Measurements from ENCODE around the gene MPP1. TPM values are rescaled to one million over a fixed set of nuclear protein-coding genes. Genes with fewer than 3 reads are reported as not detected.

Gene MPP1
- total and polyA plus RNA-seq, 9 of the 15 experiments (the other 6 are each of a cell fraction or from before 2014, with no cell fraction given): 227 to 395 (median 283) TPM

DNA sequence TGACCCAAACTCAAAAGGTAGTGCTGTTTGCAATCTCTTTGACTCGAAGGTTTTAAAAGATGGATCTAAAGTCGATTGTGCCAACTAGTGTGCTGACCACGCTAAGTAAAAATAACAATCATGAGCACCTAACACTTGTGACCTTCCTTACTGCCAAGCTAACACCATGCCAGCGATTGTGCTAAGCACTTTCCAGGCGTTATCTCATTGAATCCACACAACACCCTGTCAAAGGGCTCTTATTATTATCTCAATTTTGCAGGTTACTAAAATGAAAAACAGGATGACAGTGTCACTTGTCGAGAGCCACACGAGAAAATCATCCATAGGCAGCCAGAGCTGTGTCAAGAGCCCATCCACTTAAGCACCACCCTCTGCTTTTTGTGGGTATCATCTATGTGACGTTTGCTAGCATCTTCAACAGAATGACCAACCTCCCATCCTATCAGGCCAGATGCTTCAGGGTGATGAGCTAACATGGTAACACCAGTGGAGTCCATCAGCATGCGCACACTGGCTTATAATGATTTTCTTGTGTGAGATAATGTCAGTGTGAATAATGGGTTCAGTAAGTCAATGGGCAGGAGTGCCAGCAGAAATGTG, 53.5 kb downstream of the MPP1 start (continued):
- TF ChIP-seq HNRNPK (IDR thresholded peaks at IDR 0.05; ENCODE audit: low read depth, low read length, poor library complexity, severe bottlenecking) (no peak), ZNF165 (CRISPR knock-in tag; IDR thresholded peaks at IDR 0.05; ENCODE audit: borderline replicate concordance) (no peak), TAF15 (IDR thresholded peaks at IDR 0.05; ENCODE audit: low read depth, low read length) (no peak), ZNF347 (CRISPR knock-in tag; IDR thresholded peaks at IDR 0.05; ENCODE audit: low read depth) (no peak), GTF2A2 (tag; IDR thresholded peaks at IDR 0.05) (no peak), PPARD (CRISPR knock-in tag; IDR thresholded peaks at IDR 0.05) (no peak), RBM39 (optimal IDR thresholded peaks at IDR 0.05; ENCODE audit: low read depth, low read length) (no peak), NCOA2 (IDR thresholded peaks at IDR 0.05; ENCODE audit: partially characterized antibody in 2 of 2) (no peak), BRD9 (IDR thresholded peaks at IDR 0.05; ENCODE audit: low read depth, partially characterized antibody) (peak; percentile 0), ZFPM2 (CRISPR knock-in tag; IDR thresholded peaks at IDR 0.05) (no peak), NCOA1 (IDR thresholded peaks at IDR 0.05; ENCODE audit: low read depth) (0 out of 2 replicates have a peak, but pooled peaks have one; percentile 46), CEBPG (CRISPR knock-in tag; IDR thresholded peaks at IDR 0.05) (no peak), CEBPG (tag; conservative IDR thresholded peaks at IDR 0.05 in 1 of 2, IDR thresholded peaks at IDR 0.05 in 1 of 2) (no peak), CHD1 (IDR thresholded peaks at IDR 0.05; ENCODE audit: low read length) (no peak), SAP30 (IDR thresholded peaks at IDR 0.05; ENCODE audit: borderline replicate concordance, insufficient read depth, low read depth, low read length, poor library complexity, severe bottlenecking) (no peak), ZNF830 (CRISPR knock-in tag; IDR thresholded peaks at IDR 0.05) (no peak), ZNF12 (CRISPR knock-in tag; IDR thresholded peaks at IDR 0.05) (no peak), FOXJ2 (tag; IDR thresholded peaks at IDR 0.05) (no peak)
- TF ChIP-seq, protein P1, sequence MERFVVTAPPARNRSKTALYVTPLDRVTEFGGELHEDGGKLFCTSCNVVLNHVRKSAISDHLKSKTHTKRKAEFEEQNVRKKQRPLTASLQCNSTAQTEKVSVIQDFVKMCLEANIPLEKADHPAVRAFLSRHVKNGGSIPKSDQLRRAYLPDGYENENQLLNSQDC (CRISPR knock-in tag; IDR thresholded peaks at IDR 0.05): no peak
- TF ChIP-seq, protein P2, sequence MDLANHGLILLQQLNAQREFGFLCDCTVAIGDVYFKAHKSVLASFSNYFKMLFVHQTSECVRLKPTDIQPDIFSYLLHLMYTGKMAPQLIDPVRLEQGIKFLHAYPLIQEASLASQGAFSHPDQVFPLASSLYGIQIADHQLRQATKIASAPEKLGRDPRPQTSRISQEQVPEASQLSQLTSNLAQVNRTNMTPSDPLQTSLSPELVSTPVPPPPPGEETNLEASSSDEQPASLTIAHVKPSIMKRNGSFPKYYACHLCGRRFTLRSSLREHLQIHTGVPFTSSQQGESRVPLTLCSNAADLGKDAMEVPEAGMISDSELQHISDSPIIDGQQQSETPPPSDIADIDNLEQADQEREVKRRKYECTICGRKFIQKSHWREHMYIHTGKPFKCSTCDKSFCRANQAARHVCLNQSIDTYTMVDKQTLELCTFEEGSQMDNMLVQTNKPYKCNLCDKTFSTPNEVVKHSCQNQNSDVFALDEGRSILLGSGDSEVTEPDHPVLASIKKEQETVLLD (IDR thresholded peaks at IDR 0.05): no peak
- TF ChIP-seq, protein P3, sequence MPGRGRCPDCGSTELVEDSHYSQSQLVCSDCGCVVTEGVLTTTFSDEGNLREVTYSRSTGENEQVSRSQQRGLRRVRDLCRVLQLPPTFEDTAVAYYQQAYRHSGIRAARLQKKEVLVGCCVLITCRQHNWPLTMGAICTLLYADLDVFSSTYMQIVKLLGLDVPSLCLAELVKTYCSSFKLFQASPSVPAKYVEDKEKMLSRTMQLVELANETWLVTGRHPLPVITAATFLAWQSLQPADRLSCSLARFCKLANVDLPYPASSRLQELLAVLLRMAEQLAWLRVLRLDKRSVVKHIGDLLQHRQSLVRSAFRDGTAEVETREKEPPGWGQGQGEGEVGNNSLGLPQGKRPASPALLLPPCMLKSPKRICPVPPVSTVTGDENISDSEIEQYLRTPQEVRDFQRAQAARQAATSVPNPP (IDR thresholded peaks at IDR 0.05; ENCODE audit: borderline replicate concordance, insufficient read depth, insufficient read length): no peak
- TF ChIP-seq, protein P4, sequence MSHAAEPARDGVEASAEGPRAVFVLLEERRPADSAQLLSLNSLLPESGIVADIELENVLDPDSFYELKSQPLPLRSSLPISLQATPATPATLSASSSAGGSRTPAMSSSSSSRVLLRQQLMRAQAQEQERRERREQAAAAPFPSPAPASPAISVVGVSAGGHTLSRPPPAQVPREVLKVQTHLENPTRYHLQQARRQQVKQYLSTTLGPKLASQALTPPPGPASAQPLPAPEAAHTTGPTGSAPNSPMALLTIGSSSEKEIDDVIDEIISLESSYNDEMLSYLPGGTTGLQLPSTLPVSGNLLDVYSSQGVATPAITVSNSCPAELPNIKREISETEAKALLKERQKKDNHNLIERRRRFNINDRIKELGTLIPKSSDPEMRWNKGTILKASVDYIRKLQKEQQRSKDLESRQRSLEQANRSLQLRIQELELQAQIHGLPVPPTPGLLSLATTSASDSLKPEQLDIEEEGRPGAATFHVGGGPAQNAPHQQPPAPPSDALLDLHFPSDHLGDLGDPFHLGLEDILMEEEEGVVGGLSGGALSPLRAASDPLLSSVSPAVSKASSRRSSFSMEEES (CRISPR knock-in tag; IDR thresholded peaks at IDR 0.05): no peak
- TF ChIP-seq, protein P5, sequence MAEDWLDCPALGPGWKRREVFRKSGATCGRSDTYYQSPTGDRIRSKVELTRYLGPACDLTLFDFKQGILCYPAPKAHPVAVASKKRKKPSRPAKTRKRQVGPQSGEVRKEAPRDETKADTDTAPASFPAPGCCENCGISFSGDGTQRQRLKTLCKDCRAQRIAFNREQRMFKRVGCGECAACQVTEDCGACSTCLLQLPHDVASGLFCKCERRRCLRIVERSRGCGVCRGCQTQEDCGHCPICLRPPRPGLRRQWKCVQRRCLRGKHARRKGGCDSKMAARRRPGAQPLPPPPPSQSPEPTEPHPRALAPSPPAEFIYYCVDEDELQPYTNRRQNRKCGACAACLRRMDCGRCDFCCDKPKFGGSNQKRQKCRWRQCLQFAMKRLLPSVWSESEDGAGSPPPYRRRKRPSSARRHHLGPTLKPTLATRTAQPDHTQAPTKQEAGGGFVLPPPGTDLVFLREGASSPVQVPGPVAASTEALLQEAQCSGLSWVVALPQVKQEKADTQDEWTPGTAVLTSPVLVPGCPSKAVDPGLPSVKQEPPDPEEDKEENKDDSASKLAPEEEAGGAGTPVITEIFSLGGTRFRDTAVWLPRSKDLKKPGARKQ (CRISPR knock-in tag; IDR thresholded peaks at IDR 0.05): no peak
